Ovary (tissue), 9 donors: ENCODE measurements around the gene TCN2. TPM values are rescaled to one million over a fixed set of nuclear protein-coding genes. Genes with fewer than 3 reads are reported as not detected.

ENCODE experiments used
- DNase-seq, 5 donors: peaks; one replicate each; pipeline ENCODE4 v3.0.0-alpha.2; 2019 to 2020
- H3K27ac ChIP-seq, 2 donors: fragments of 200-600 bp; one replicate each; pipeline versions ENCODE4 v1.5.1 to v1.8.0; 2019 to 2022
- H3K27me3 ChIP-seq: fragments of 200-600 bp; one replicate; pipeline ENCODE4 v1.8.0; 2022
- H3K36me3 ChIP-seq: fragments of 200-600 bp; sonication (generic); one replicate; pipeline ENCODE4 v1.5.1; 2019
- H3K4me1 ChIP-seq: one replicate; pipeline ENCODE4 v1.8.1; 2013; ENCODE audit warnings: mild to moderate bottlenecking, moderate library complexity; ENCODE audit not compliant: insufficient read depth
- H3K4me3 ChIP-seq: fragments of 200-600 bp; sonication (generic); one replicate; pipeline ENCODE4 v1.5.1; 2017
- H3K9me3 ChIP-seq, 2 donors: fragments of 200-600 bp in 1 of 2; sonication (generic) in 1 of 2; one replicate each; pipeline versions ENCODE4 v1.5.1 to v1.8.1; 2013 to 2019; ENCODE audit warnings: mild to moderate bottlenecking in 1 of 2, moderate library complexity in 1 of 2
- EP300 ChIP-seq: sonication (generic); formaldehyde crosslinking; IDR thresholded peaks from one replicate; pipeline ENCODE4 v1.6.1; 2017; ENCODE audit warnings: antibody characterized with exemption
- POLR2A ChIP-seq: fragments of 450-650 bp; IDR thresholded peaks from one replicate; pipeline ENCODE4 v1.6.1; 2017; ENCODE audit warnings: antibody characterized with exemption, mild to moderate bottlenecking, moderate library complexity
- WGBS, 3 donors: extraction: QIAGEN DNeasy Blood & Tissue Kit in 1 of 3; methylation state at CpG; one replicate each; pipeline versions ENCODE4 v1.1.5 to v1.1.7; 2013 to 2017; 5-methylcytosine and 5-hydroxymethylcytosine counted together
- intact Hi-C, 4 donors: fragments of 100-400 bp; cut with DNase I; formaldehyde crosslinking; loops; one replicate each; pipeline versions ENCODE4 v1.11.0 to v1.15.1; 2022 to 2023
- polyA plus RNA-seq, 2 donors: library from polyadenylated mRNA; stranded (reverse); fragments of 200-250 nt in 1 of 2; fragments of 350-450 nt in 1 of 2; fragmentation: Illumina TruSeq in 1 of 2; extraction: RNeasy Lipid Tissue Mini Kit (QIAGEN cat#74804) in 1 of 2; gene quantifications; one replicate each; pipeline ENCODE4 v1.2.3, GENCODE V29; 2013 to 2014
- total RNA-seq, 7 donors: library from RNA; depleted of rRNA in 2 of 7; stranded (reverse); fragments of >200 nt in 2 of 7; fragmentation: NEBNext Ultra II Directional in 3 of 7; extraction: Animal tissue kit (Norgen Biotek cat#: 25700) in 3 of 7; gene quantifications; one replicate each; pipeline versions ENCODE4 v1.1.0 to v1.2.4, GENCODE V29; 2016 to 2023
- TF ChIP-seq, protein P1 (sequence below), 3 donors: fragments of 450-650 bp in 2 of 3; fragments of 200-600 bp in 1 of 3; IDR thresholded peaks; one replicate each; pipeline versions ENCODE4 v1.5.1 to v1.8.0; 2016 to 2022; ENCODE audit warnings: antibody characterized with exemption in 3 of 3, mild to moderate bottlenecking in 1 of 3
- donor health status: DM: no; HTN: no; CAD: no; lungs with moderate emphysema.
- donor health status: DM: no; HTN: no; CAD: no.
- donor health status: Bipolar disorder and iron deficiency.
- donor health status: DM: yes; HTN: yes; CAD: no.
- donor health status: DM: no; HTN: no; CAD: no.
- donor health status: DM: yes; HTN: yes; CAD: no.

TCN2 gene
- total and polyA plus RNA-seq, 9 donors = 5.1 to 33.9 (median 15.6) TPM

DNA sequence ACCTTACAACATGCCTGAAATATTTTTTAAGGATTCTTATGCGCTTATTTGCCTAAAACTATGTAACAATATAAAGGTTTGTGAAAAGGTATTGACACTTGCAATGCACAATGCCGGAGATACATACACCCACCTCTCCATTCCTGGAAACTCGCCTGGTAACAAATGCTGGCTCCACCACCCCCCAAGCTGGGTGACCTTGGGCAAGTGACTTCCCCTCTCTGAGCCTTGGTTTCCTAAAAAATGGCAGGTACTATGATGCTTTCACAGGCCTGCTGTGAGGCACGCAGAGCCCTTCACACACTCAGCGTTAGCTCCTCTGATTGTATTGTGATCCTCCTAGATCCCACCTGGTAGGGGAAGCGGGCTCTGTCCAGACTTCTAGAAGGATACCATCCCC lies 34.8 kb upstream of the TCN2 start:
- H3K36me3 ChIP-seq = no peaks in the 10 kb centered on the region
- no peaks in the 10 kb centered on the region for H3K27me3 ChIP-seq
- no peaks in the 10 kb centered on the region for H3K9me3 ChIP-seq
- DNase-seq = no peak
- TF ChIP-seq EP300 = no peak
- TF ChIP-seq POLR2A = no peak
- TF ChIP-seq, protein P1, sequence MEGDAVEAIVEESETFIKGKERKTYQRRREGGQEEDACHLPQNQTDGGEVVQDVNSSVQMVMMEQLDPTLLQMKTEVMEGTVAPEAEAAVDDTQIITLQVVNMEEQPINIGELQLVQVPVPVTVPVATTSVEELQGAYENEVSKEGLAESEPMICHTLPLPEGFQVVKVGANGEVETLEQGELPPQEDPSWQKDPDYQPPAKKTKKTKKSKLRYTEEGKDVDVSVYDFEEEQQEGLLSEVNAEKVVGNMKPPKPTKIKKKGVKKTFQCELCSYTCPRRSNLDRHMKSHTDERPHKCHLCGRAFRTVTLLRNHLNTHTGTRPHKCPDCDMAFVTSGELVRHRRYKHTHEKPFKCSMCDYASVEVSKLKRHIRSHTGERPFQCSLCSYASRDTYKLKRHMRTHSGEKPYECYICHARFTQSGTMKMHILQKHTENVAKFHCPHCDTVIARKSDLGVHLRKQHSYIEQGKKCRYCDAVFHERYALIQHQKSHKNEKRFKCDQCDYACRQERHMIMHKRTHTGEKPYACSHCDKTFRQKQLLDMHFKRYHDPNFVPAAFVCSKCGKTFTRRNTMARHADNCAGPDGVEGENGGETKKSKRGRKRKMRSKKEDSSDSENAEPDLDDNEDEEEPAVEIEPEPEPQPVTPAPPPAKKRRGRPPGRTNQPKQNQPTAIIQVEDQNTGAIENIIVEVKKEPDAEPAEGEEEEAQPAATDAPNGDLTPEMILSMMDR (IDR thresholded peaks at IDR 0.05) = no peak
- no peak overlapping the region for H3K27ac ChIP-seq
- intact Hi-C loops = no loop called here
- H3K4me3 ChIP-seq = no peak overlapping the region
- peaks cover 14% of the 10 kb centered on the region for H3K4me1 ChIP-seq
- WGBS, 3 donors = 68 to 73% (median 69%) methylated on average over 6 of the region's 6 CpGs

DNA sequence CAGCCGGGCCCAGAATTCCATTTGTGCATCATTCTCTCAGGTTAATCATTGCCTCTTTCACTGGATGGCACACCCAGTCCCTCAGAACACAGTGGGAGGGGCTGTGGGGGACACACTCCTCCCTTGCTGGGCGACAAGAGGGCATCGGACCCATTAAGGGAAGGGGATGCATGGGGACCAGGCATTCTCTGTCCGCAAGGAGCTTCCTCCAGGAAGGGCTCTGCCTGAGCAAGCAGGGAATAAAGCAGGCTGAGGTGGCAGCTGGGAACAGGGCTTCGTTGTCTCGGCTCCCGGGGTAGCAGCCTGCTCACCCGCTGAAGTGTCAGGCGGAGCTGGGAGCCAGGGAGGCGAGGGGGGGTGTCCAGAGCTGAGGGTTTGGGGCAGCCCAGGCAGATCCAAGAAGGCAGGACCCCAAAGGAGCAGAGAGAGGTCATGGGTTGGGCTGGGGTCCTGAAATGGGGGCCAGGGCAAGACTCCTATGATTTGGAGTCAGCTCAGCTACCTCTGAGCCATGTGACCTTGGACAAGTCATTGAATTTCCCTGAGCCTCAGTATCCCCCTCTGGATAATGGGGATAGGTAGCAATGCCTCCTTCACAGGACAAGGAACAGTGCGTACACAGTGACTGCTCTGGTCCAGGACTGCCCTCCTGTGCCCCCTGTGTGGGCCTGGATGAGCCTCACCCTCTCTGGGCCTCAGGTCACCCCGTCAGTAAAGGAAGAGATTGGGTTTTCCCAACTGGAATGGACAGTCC lies 34.0 kb upstream of the TCN2 start:
- Histone ChIP-seq H3K9me3 (no peaks in the 10 kb centered on the region), H3K36me3 (no peaks in the 10 kb centered on the region), H3K4me3 (no peak overlapping the region), H3K27me3 (no peaks in the 10 kb centered on the region), H3K4me1 (peaks cover 14% of the 10 kb centered on the region), H3K27ac (no peak overlapping the region)
- TF ChIP-seq POLR2A (no peak), EP300 (no peak)
- TF ChIP-seq, protein P1 (IDR thresholded peaks at IDR 0.05) = no peak
- 34 to 36% (median 35%) methylated on average over 12 of the region's 12 CpGs for WGBS, 3 donors
- DNase-seq = no peak
- intact Hi-C loops = no loop called here

DNA sequence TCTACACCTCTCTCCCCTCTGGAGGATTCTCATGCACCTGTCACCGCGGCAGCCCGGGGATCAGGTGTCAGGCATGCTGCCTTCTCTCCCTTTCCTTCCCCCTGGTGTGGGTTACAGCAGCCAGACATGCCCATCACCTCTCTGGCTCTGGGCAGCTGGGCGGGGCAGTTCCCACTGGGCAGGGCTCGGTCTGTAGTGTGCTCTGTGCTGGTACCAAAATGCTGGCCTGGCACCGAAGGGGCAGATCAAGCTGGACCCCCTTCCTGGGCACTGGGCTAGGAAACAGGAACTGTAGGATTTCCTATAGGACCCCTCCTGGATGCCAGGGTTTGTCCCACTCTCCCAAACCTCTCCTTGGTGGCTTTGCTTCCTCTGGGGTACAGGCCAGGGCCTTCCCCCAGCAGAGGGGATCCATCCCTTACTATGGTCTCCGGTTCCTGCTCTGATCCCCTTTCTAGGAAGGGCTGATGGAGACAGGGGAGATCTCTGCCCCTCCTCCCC lies 33.3 kb upstream of the TCN2 start:
- Histone ChIP-seq H3K9me3 (no peaks in the 10 kb centered on the region), H3K4me1 (peaks cover 14% of the 10 kb centered on the region), H3K4me3 (no peak overlapping the region), H3K36me3 (no peaks in the 10 kb centered on the region), H3K27me3 (no peaks in the 10 kb centered on the region), H3K27ac (no peak overlapping the region)
- 44 to 58% (median 53%) methylated on average over 7 of the region's 7 CpGs for WGBS, 3 donors
- DNase-seq = no peak
- TF ChIP-seq, protein P1 (IDR thresholded peaks at IDR 0.05) = no peak
- TF ChIP-seq EP300 (no peak), POLR2A (no peak)
- intact Hi-C loops = no loop called here

DNA sequence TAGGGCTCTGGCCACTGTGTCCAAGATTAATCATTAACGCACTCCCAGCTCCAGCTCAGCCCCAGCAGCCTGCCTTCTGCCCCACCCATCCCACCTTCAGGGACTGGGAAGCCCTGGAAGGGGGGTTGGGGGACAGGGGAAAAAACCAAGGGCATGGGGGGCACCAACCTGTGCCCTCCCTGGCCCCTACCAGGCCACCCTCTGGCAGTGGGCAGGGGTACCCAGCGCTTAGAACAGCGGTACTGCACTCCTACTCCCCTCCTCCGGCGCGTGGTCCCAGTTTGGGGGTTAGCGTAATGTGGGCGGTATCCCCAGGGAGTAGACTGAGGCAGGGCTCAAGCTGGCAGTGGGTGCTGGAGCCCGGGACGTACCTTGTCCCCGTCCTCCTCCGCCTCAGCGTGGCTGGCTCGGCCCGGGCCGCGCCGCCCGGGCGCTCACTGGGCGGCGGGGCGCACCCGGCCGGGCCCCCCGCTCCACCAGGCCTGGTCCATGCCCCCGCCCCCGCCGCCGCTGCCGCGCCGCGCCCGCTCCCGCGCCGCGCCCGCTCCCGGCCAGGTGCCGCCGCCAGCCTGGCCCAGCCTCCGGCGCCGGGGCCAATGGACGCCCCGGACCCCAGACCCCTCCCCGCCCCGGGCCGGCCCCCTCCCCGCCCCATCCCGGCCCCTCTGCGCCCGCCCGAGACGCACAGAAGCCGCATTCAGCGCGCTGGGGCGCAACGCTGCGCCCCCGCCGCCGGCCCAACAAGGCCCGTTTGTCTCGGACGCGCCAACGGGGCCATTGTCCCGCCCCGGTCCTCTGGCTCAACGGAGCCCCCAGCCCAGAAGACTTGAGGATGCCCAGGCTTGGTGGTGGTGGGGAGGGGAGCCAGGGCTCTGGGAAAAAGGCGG lies 32.6 kb upstream of the TCN2 start, which contains the start of gene GAL3ST1:
Gene GAL3ST1 (minus strand): TSS at position 571 of the 887 bp plus-strand sequence. CDS start 17,273 bp downstream, outside the sequence.
- intact Hi-C loops = no loop called here
- TF ChIP-seq EP300 (no peak), POLR2A (no peak)
- TF ChIP-seq, protein P1 (IDR thresholded peaks at IDR 0.05) = no peak
- 5 to 20% (median 13%) methylated on average over 12 to 73 of the region's 75 CpGs for WGBS, 3 donors
- H3K27ac ChIP-seq = no peak within 1 kb of the TSS
- no peak within 1 kb of the TSS for H3K4me3 ChIP-seq
- H3K4me1 ChIP-seq = peaks cover 14% of the 10 kb centered on the region
- peak in 1 of 5 donors; percentile 49 for DNase-seq
- no peaks in the 10 kb centered on the region for H3K36me3 ChIP-seq
- H3K27me3 ChIP-seq = no peaks in the 10 kb centered on the region
- H3K9me3 ChIP-seq = no peaks in the 10 kb centered on the region
